GM12801 (cell line): Measurements from ENCODE around the gene RAB4B.

Experiments used
- TF ChIP-seq, protein P1 (sequence below): IDR thresholded peaks from one replicate; pipeline ENCODE4 v1.5.1; 2011; ENCODE audit warnings: control low read depth; ENCODE audit not compliant: insufficient read length; ENCODE audit errors: extremely low read depth

RAB4B gene

GRCh38 chr19:40777937-40778705 lies at the start of gene RAB4B:
RAB4B (plus strand) TSS chr19:40778247; CDS start chr19:40778376, 129 bp downstream.
- TF ChIP-seq, protein P1, sequence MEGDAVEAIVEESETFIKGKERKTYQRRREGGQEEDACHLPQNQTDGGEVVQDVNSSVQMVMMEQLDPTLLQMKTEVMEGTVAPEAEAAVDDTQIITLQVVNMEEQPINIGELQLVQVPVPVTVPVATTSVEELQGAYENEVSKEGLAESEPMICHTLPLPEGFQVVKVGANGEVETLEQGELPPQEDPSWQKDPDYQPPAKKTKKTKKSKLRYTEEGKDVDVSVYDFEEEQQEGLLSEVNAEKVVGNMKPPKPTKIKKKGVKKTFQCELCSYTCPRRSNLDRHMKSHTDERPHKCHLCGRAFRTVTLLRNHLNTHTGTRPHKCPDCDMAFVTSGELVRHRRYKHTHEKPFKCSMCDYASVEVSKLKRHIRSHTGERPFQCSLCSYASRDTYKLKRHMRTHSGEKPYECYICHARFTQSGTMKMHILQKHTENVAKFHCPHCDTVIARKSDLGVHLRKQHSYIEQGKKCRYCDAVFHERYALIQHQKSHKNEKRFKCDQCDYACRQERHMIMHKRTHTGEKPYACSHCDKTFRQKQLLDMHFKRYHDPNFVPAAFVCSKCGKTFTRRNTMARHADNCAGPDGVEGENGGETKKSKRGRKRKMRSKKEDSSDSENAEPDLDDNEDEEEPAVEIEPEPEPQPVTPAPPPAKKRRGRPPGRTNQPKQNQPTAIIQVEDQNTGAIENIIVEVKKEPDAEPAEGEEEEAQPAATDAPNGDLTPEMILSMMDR, result no peak

- TF ChIP-seq, protein P1, result no peak
Observed at GRCh38 chr19:40733149-40733548, 44.9 kb upstream of the RAB4B start.

DNA sequence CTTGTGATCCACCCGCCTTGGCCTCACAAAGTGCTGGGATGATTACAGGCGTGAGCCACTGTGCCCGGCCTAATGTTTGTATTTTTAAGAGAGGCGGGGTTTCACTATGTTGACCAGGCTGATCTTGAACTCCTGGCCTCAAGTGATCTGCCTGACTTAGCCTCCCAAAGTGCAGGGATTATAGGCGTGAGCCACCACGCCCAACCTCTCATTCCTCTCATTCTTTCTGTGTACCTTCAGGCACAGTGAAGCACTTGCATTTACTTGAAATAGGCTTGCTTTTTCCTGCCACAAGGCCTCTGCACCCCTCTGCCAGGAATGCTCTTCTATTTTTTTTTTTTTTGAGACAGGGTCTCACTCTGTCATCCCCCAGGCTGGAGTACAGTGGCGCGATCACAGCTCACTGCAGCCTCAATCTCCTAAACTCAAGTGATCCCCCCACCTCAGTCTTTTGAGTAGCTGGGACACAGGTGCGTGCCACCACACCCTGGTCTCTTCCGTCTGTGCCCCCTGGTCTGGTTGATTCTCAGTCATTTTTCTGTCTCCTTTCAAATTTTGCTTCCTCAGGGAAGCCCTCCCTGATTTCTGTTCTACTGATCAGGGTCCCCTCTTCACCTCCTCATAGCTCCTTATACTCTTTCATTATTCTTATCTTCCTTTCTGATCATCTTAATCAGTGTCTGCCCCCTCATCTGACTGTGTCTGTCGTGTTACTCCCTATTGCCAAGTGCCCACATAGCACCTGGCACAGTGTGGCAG lies 42.9 kb upstream of the RAB4B start:
- TF ChIP-seq, protein P1, result no peak

DNA sequence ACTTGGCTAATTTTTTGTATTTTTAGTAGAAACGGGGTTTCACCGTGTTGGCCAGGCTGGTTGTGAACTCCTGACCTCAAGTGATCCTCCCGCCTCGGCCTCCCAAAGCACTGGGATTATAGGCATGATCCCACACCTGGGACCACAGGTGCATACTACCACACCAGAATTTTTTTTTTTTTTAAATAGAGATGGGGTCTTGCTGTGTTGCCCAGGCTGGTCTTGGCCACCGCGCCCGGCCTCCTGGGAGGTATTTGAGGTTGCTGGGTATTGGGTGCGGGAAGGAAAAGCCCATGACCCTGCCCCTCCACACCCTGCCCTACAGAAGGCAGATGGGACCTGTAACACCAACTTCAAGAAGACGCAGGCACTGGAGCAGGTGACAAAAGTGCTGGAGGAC lies 41.4 kb upstream of the RAB4B start:
- TF ChIP-seq, protein P1, result no peak

DNA sequence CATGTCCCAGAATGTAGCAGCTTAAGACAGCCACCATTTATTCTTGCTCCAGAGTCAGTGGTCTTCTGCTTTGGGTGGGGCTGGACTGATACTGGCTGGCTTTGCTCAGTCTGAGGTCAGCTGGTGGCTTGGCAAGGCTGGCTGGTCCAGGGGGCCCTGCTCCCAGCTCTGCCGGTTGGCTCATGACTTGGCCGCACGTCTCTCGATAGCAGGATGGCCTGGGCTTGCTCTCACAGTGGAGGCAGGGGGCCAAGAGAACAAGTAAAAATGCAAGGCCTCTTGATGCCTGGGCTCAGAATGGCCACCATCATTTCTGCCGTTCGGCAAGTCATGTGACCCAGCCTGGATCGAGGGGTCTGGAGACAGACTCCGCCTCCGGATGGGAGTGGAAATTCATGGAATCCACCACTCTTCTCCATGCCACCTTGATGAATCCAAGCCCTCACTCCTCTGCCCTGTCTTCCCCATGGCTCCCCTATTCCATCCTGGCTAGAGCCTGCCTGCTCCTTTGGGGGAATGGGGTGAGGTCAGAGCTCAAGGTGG lies 40.9 kb upstream of the RAB4B start:
- TF ChIP-seq, protein P1, result no peak

DNA sequence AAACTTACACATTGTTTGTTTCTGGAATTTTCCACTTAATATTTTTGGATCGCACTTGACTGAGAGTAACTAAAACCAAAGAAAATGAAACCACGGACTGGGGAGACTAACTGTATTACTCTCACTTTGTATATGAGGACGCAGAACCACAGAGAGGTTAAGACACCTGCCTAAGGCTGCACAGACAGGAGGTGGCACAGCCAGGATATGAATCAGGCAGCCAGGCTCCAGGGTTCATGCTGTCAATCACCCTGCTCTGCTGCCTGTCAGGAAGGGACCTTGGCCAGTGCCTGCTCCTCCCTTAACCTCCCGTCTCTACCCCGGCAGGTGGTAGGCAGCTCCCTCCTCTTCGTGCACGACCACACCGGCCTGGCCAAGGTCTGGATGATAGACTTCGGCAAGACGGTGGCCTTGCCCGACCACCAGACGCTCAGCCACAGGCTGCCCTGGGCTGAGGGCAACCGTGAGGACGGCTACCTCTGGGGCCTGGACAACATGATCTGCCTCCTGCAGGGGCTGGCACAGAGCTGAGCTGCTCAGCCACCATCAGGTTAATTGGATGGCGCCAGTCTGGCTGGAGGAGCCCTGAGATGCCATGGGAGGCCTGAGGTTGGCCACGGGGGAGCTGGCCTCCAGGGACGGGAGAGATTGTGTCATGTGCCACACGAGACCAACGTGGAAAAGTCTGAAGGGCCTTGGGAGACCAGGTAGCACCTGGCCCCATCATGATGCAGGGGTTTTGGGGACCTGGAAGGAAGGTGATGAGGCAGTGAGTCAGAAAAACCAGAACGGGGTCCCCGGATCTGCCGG lies 38.8 kb upstream of the RAB4B start:
- TF ChIP-seq, protein P1, result no peak
